Adrenal gland (tissue), 5 donors: ENCODE measurements around the gene ZNF654.

Experiments
- CTCF ChIP-seq, 6 experiments: fragments of 450-650 bp in 4 of 6; fragments of 200-600 bp in 2 of 6; sonication (generic) in 1 of 6; IDR thresholded peaks; 1 replicate in 5 of 6; 2 replicates in 1 of 6; pipeline versions ENCODE4 v1.5.1 to v1.8.0; 2016 to 2021; ENCODE audit warnings: antibody characterized with exemption in 6 of 6, mild to moderate bottlenecking in 2 of 6, moderate library complexity in 1 of 6
- POLR2A ChIP-seq, 2 donors: fragments of 450-650 bp; IDR thresholded peaks; one replicate each; pipeline ENCODE4 v1.6.1; 2017; ENCODE audit warnings: antibody characterized with exemption in 2 of 2, mild to moderate bottlenecking in 2 of 2, moderate library complexity in 1 of 2
- donor health status: DM: no; HTN: no; CAD: no.

GRCh38 chr3:88132894-88133293 lies 73.8 kb downstream of the ZNF654 start:
- no peak for TF ChIP-seq CTCF (IDR thresholded peaks at IDR 0.05)
- TF ChIP-seq POLR2A (IDR thresholded peaks at IDR 0.05) = no peak
